Ascending aorta (tissue), 2 donors: ENCODE results near the gene EXOC3L1. TPM values are rescaled to one million over a fixed set of nuclear protein-coding genes. Genes with fewer than 3 reads are reported as not detected.

Experiments
- DNase-seq, 2 donors: peaks; one replicate each; pipeline ENCODE4 v3.0.0-alpha.2; 2019; ENCODE audit warnings: low spot score in 2 of 2
- H3K27ac ChIP-seq, 2 donors: fragments of 200-600 bp; sonication (generic); one replicate each; pipeline ENCODE4 v1.5.1; 2016 to 2017; ENCODE audit warnings: mild to moderate bottlenecking in 1 of 2
- H3K27me3 ChIP-seq: fragments of 200-600 bp; sonication (generic); one replicate; pipeline ENCODE4 v1.5.1; 2017
- H3K36me3 ChIP-seq, 2 donors: fragments of 200-600 bp; sonication (generic); one replicate each; pipeline ENCODE4 v1.5.1; 2016
- H3K4me1 ChIP-seq, 2 donors: fragments of 200-600 bp; sonication (generic); one replicate each; pipeline ENCODE4 v1.5.1; 2016 to 2017; ENCODE audit warnings: mild to moderate bottlenecking in 1 of 2
- H3K4me3 ChIP-seq, 2 donors: fragments of 200-600 bp; sonication (generic); one replicate each; pipeline ENCODE4 v1.5.1; 2016 to 2017; ENCODE audit warnings: mild to moderate bottlenecking in 1 of 2
- H3K9me3 ChIP-seq, 2 donors: fragments of 200-600 bp; sonication (generic); one replicate each; pipeline ENCODE4 v1.5.1; 2016
- intact Hi-C: fragments of 100-400 bp; cut with DNase I; formaldehyde crosslinking; loops from one replicate; pipeline ENCODE4 v1.15.1; 2023
- total RNA-seq: library from RNA; depleted of rRNA; stranded (reverse); fragments of >200 nt; gene quantifications from one replicate; pipeline ENCODE4 v1.1.0, GENCODE V29; 2016
- TF ChIP-seq, protein P1 (sequence below), 3 experiments: fragments of 200-600 bp in 2 of 3; fragments of 450-650 bp in 1 of 3; sonication (generic) in 2 of 3; IDR thresholded peaks; one replicate each; pipeline ENCODE4 v1.5.1; 2016 to 2019; ENCODE audit warnings: antibody characterized with exemption in 3 of 3, mild to moderate bottlenecking in 1 of 3, moderate library complexity in 1 of 3

Gene EXOC3L1
- total RNA-seq, 1 donor from 2014 or later: 11.2 TPM

DNA sequence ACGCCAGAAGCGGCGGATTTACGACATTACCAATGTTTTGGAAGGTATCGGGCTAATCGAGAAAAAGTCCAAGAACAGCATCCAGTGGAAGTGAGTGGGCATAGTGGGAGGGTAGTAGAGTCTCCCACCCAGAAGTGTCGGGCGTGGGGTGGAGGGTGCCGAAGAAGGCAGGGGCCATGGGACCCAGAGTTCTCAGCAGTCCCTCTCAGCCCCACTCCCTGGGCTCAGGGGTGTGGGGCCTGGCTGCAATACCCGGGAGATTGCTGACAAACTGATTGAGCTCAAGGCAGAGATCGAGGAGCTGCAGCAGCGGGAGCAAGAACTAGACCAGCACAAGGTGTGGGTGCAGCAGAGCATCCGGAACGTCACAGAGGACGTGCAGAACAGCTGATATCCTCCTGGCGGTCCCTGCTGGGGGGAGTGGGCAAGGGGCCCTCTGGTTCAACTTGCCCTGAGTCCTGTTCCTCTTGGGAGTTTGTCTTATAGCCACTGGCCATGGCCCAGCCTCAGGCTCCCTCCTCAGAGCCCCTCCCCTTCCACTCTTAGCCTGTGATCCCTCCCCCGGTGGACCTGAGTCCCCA, 2.9 kb upstream of the EXOC3L1 start:
- no peaks in the 10 kb centered on the region for H3K27me3 ChIP-seq
- H3K4me1 ChIP-seq: peaks cover 13 to 14% of the 10 kb centered on the region in 2 donors
- TF ChIP-seq, protein P1, sequence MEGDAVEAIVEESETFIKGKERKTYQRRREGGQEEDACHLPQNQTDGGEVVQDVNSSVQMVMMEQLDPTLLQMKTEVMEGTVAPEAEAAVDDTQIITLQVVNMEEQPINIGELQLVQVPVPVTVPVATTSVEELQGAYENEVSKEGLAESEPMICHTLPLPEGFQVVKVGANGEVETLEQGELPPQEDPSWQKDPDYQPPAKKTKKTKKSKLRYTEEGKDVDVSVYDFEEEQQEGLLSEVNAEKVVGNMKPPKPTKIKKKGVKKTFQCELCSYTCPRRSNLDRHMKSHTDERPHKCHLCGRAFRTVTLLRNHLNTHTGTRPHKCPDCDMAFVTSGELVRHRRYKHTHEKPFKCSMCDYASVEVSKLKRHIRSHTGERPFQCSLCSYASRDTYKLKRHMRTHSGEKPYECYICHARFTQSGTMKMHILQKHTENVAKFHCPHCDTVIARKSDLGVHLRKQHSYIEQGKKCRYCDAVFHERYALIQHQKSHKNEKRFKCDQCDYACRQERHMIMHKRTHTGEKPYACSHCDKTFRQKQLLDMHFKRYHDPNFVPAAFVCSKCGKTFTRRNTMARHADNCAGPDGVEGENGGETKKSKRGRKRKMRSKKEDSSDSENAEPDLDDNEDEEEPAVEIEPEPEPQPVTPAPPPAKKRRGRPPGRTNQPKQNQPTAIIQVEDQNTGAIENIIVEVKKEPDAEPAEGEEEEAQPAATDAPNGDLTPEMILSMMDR (IDR thresholded peaks at IDR 0.05): no peak
- no peak for DNase-seq
- H3K36me3 ChIP-seq: peaks cover 35 to 38% of the 10 kb centered on the region in 2 donors
- peak overlapping the region; percentile 93 to 99 for H3K4me3 ChIP-seq
- intact Hi-C loops: loop anchor here (2.0 kb wide), 1 partner anchor 34 kb away; the partner anchor contains the start of gene TMEM208
- peak overlapping the region; percentile 79 to 87 for H3K27ac ChIP-seq
- no peaks in the 10 kb centered on the region for H3K9me3 ChIP-seq

DNA sequence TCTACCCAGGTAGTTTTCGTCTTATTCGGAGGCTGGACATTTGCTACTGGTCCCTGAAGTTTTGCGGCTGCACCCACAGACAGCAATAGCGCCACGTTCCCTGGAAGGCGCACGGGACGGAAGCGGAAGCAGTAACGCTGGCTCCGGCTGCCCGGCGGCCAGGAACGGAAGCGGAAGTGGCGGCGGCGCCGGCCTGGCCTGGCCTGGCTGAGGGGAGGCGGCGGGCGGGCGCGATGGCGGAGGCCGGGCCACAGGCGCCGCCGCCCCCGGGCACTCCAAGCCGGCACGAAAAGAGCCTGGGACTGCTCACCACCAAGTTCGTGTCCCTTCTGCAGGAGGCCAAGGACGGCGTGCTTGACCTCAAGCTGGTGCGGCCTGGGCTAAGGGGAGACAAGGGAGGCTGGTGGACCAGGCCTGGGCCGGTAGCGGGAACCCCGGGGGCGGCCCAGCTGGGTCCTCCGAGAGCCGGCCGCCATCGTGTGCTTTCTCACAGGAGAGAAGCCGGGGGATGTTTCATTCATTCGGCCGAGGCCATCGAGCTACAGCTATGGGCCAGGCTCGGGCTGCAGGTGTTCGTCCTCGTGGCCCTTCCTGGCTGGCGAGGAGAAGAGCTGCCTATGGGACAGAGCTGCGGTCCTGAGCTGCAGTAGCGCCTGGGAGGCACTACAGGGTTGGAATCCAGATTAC, 2.2 kb upstream of the EXOC3L1 start, which contains the start of gene E2F4:
TSS of gene E2F4 (plus strand) at position 161 of the 687 bp plus-strand sequence. CDS start at position 234, 73 bp downstream.
- H3K36me3 ChIP-seq: peaks cover 28 to 31% of the 10 kb centered on the region in 2 donors
- no peaks in the 10 kb centered on the region for H3K27me3 ChIP-seq
- TF ChIP-seq, protein P1 (IDR thresholded peaks at IDR 0.05): peak in 1 of 3 experiments; percentile 11
- H3K4me3 ChIP-seq: peak within 1 kb of the TSS; percentile 93 to 99
- H3K4me1 ChIP-seq: peaks cover 13 to 14% of the 10 kb centered on the region in 2 donors
- peak within 1 kb of the TSS; percentile 79 to 87 for H3K27ac ChIP-seq
- H3K9me3 ChIP-seq: no peaks in the 10 kb centered on the region
- intact Hi-C loops: loop anchor here (2.0 kb wide), 1 partner anchor 35 kb away; the partner anchor contains the start of gene TMEM208
- peak; percentile 49 to 94 for DNase-seq

DNA sequence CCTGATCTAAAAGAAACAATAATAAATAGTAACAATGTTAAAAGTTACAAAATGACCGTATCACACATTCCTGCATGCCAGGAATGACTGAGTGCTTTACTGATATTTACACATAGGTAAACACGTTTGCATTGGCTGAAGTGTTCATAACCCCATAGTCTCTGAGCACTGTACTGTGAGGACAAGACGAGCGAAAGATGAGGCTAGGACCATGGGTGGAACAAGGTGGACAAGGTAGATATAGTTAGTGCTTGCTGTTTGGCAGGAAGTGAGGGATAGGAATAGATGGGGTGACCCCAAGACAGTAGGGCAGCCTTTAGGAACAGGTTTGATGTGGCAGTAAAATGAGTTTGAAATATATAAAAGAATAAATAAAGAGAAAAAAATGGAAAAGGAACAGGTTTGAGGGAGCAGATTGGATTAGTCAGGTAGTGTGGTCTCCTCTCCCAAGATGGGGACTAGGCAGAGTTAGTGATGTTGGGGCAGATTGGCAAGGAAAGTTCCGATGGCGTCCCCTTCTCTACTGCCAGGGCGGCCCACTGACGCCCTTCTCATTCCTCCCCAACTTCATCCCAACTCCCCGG, 1.6 kb upstream of the EXOC3L1 start:
- Histone ChIP-seq H3K27me3 (no peaks in the 10 kb centered on the region), H3K4me1 (peaks cover 13 to 14% of the 10 kb centered on the region in 2 donors), H3K27ac (peak overlapping the region in 1 of 2 donors; percentile 79), H3K9me3 (no peaks in the 10 kb centered on the region), H3K36me3 (peaks cover 22 to 24% of the 10 kb centered on the region in 2 donors), H3K4me3 (peak overlapping the region; percentile 93 to 99)
- TF ChIP-seq, protein P1 (IDR thresholded peaks at IDR 0.05): no peak
- no peak for DNase-seq
- intact Hi-C loops: no loop called here

DNA sequence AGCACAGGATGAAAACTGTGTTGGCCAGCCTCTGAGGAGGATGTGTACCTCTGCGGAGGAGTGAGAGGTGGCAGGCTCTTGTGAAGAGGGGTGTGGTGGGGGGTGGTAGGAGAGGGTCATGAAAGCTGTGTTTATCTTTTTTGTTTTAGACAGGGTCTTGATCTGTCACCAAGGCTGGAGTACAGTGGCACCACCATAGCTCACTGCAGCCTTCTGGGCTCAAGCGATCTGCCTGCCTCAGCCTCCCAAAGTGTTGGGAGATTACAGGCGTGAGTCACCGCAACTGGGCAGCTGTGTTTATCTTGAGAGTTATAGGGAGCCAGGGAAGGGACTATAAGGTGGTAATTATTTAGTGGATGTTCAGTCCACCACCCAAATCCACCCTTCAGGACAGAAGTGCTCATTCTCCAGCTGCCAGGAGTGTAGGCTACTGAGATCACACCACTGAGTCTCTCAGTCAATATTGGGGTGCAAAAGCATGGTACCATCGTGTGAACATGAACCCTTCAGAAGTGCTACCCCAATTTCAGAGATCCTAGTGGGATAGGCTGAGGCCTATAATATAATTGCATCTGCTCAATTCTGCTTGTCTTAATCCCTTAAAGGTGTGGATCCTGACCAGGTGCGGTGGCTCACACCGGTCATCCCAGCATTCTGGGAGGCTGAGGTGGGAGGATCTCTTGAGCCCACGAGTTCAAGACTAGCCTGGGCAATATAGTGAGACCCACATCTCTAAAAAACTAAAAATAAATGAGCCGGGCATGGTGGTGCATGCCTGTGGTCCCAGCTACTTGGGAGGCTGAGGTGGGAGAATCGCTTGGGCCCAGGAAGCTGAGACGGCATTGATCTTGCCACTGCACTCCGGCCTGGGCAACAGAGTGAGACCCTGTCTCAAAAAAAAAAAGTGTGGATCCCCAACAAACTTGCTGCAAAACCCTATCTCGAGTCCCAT, 788 bp upstream of the EXOC3L1 start:
- intact Hi-C loops: no loop called here
- H3K4me3 ChIP-seq: no peak overlapping the region
- peaks cover 14 to 16% of the 10 kb centered on the region in 2 donors for H3K36me3 ChIP-seq
- peaks cover 13 to 16% of the 10 kb centered on the region in 2 donors for H3K4me1 ChIP-seq
- TF ChIP-seq, protein P1 (IDR thresholded peaks at IDR 0.05): no peak
- H3K9me3 ChIP-seq: no peaks in the 10 kb centered on the region
- H3K27me3 ChIP-seq: no peaks in the 10 kb centered on the region
- DNase-seq: no peak
- no peak overlapping the region for H3K27ac ChIP-seq

DNA sequence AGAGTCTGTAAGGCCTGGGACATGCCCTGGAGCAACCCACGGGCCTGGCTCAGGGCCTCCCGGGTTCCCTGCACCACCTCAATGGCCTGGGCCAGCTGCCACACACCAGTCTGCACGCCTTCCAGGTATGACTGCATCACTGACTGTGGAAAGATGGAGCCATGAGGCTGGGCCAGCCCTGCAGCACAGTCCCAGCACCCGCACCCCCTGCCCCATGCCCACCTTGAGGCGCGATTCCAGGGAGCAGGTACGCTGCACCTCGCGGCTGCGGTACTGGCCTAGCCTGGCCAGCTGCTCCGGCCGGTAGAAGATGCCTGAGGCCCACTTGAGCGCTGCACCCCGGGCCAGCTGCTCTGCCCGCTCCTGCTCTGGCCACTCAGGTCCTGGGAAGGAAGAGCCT, 1.1 kb downstream of the EXOC3L1 start:
- no peak overlapping the region for H3K4me3 ChIP-seq
- H3K27ac ChIP-seq: no peak overlapping the region
- H3K4me1 ChIP-seq: peaks cover 26 to 29% of the 10 kb centered on the region in 2 donors
- no peaks in the 10 kb centered on the region for H3K9me3 ChIP-seq
- no peak for DNase-seq
- intact Hi-C loops: loop anchor here (5.0 kb wide), 1 partner anchor 36 kb away; the partner anchor contains the start of gene B3GNT9
- H3K36me3 ChIP-seq: no peaks in the 10 kb centered on the region
- no peaks in the 10 kb centered on the region for H3K27me3 ChIP-seq
- TF ChIP-seq, protein P1 (IDR thresholded peaks at IDR 0.05): no peak
